ENCODE measurements around the gene PCDH9. TPM values are rescaled to one million over a fixed set of nuclear protein-coding genes. Genes with fewer than 3 reads are reported as not detected.
"Not testable (repeated sequence)": the region's sequence is repeated elsewhere in the genome, so short reads cannot be mapped to it uniquely, and the experiment has no call there.

The PCDH9 gene
- total RNA-seq, 1 donor from 2014 or later = 0.90 TPM

GRCh38 chr13:67130444-67130843 is 99.7 kb downstream of the PCDH9 start:
- no peak for DNase-seq (ENCODE audit: low read depth in 2 of 2)

- DNase-seq (ENCODE audit: low read depth in 2 of 2) = no peak
Observed at GRCh38 chr13:67128136-67128535, 102.0 kb downstream of the PCDH9 start.

GRCh38 chr13:67125681-67126080 is 104.5 kb downstream of the PCDH9 start:
- DNase-seq (ENCODE audit: low read depth in 2 of 2) = no peak

- peak in 1 of 2 donors; percentile 74 for DNase-seq (ENCODE audit: low read depth in 2 of 2)
Observed at GRCh38 chr13:67123165-67123564, 107.0 kb downstream of the PCDH9 start.

- no peak for DNase-seq (ENCODE audit: low read depth in 2 of 2)
Observed at GRCh38 chr13:67122251-67122650, 107.9 kb downstream of the PCDH9 start.

- no peak for DNase-seq (ENCODE audit: low read depth in 2 of 2)
Observed at GRCh38 chr13:67120872-67121531, 109.1 kb downstream of the PCDH9 start.

- DNase-seq (ENCODE audit: low read depth in 2 of 2) = peak; percentile 68 to 82
Observed at GRCh38 chr13:67119481-67119894, 110.6 kb downstream of the PCDH9 start.

GRCh38 chr13:67118277-67118676 is 111.9 kb downstream of the PCDH9 start:
- DNase-seq (ENCODE audit: low read depth in 2 of 2) = no peak

- DNase-seq (ENCODE audit: low read depth in 2 of 2) = no peak
Observed at GRCh38 chr13:67117010-67117550, 113.1 kb downstream of the PCDH9 start.

GRCh38 chr13:67107979-67108378 is 122.2 kb downstream of the PCDH9 start:
- DNase-seq (ENCODE audit: low read depth in 2 of 2) = no peak

GRCh38 chr13:67106502-67107057 is 123.6 kb downstream of the PCDH9 start:
- no peak for DNase-seq (ENCODE audit: low read depth in 2 of 2)

- no peak for DNase-seq (ENCODE audit: low read depth in 2 of 2)
Observed at GRCh38 chr13:67101730-67102467, 128.2 kb downstream of the PCDH9 start.

- no peak for DNase-seq (ENCODE audit: low read depth in 2 of 2)
Observed at GRCh38 chr13:67100730-67101129, 129.4 kb downstream of the PCDH9 start.

- no peak for DNase-seq (ENCODE audit: low read depth in 2 of 2)
Observed at GRCh38 chr13:67099494-67099893, 130.6 kb downstream of the PCDH9 start.

- no peak for DNase-seq (ENCODE audit: low read depth in 2 of 2)
Observed at GRCh38 chr13:67097892-67098452, 132.2 kb downstream of the PCDH9 start.

GRCh38 chr13:67096893-67097292 is 133.2 kb downstream of the PCDH9 start:
- not testable (repeated sequence) for DNase-seq (ENCODE audit: low read depth in 2 of 2)

GRCh38 chr13:67096418-67096817 is 133.7 kb downstream of the PCDH9 start:
- DNase-seq (ENCODE audit: low read depth in 2 of 2) = no peak

- DNase-seq (ENCODE audit: low read depth in 2 of 2) = no peak
Observed at GRCh38 chr13:67095621-67096020, 134.5 kb downstream of the PCDH9 start.

- no peak for DNase-seq (ENCODE audit: low read depth in 2 of 2)
Observed at GRCh38 chr13:67094952-67095351, 135.2 kb downstream of the PCDH9 start.

GRCh38 chr13:67094078-67094477 is 136.1 kb downstream of the PCDH9 start:
- DNase-seq (ENCODE audit: low read depth in 2 of 2) = no peak

GRCh38 chr13:67091603-67092002 is 138.5 kb downstream of the PCDH9 start:
- no peak for DNase-seq (ENCODE audit: low read depth in 2 of 2)

- DNase-seq (ENCODE audit: low read depth in 2 of 2) = no peak
Observed at GRCh38 chr13:67090856-67091255, 139.3 kb downstream of the PCDH9 start.
